GM23248 (cell line): Measurements from ENCODE around the gene EMSY.

ENCODE experiments used
- EZH2 ChIP-seq: fragments of 200-600 bp; sonication (generic); IDR thresholded peaks from 2 replicates; pipeline ENCODE4 v1.6.1; 2018; ENCODE audit warnings: antibody characterized with exemption, mild to moderate bottlenecking; ENCODE audit not compliant: insufficient read depth, poor library complexity, severe bottlenecking
- EZH2phosphoT487 ChIP-seq: fragments of 200-600 bp; sonication (generic); IDR thresholded peaks from 2 replicates; pipeline ENCODE4 v1.6.1; 2018; ENCODE audit warnings: antibody characterized with exemption, moderate library complexity, mild to moderate bottlenecking, low read depth; ENCODE audit not compliant: insufficient read depth

DNA sequence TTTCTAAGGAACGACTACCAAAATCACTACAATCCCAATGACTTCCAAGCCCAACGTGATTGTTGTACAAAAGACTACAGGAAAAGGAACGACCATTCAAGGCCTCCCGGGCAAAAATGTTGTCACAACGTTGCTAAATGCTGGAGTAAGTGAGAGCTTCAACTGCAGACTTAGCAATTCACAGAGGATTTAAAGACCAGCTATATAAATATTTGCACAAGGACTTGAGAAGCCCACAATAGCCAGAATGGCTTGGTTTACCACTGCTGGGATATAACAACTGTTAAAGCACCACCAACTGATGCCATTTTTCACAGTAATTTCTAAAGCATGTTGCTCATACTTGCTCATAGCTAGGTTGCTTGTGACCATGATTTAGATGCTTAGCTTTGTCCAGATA lies 78.3 kb downstream of the EMSY start:
- TF ChIP-seq EZH2 = no peak
- TF ChIP-seq EZH2phosphoT487 = no peak
